Psoas muscle (tissue), 8 donors: ENCODE measurements around the gene GGACT. TPM values are rescaled to one million over a fixed set of nuclear protein-coding genes. Genes with fewer than 3 reads are reported as not detected.
A peak's percentile ranks its signal among the peaks of the same experiment; 100 is the strongest.

Experiments used
- ATAC-seq, 4 donors: fragments of 200-7000 bp; cut with Tn5 transposase; one replicate each; pipeline ENCODE4 v1.9.1; 2020; ENCODE audit warnings: moderate library complexity in 3 of 4, mild to moderate bottlenecking in 2 of 4
- DNase-seq, 2 donors: peaks; one replicate each; pipeline ENCODE4 v3.0.0-alpha.2; 2020
- H3K27ac ChIP-seq: fragments of 200-600 bp; one replicate; pipeline ENCODE4 v1.8.0; 2022
- H3K27me3 ChIP-seq, 3 donors: fragments of 200-600 bp in 1 of 3; one replicate each; pipeline versions ENCODE4 v1.6.1 to v1.8.0; 2013 to 2022; ENCODE audit warnings: low read length in 2 of 3, mild to moderate bottlenecking in 2 of 3, moderate library complexity in 1 of 3; ENCODE audit not compliant: insufficient read depth in 3 of 3
- H3K36me3 ChIP-seq, 2 donors: fragments of 200-600 bp in 1 of 2; one replicate each; pipeline versions ENCODE4 v1.6.1 to v1.8.0; 2013 to 2022; ENCODE audit warnings: low read depth in 1 of 2, mild to moderate bottlenecking in 1 of 2, moderate library complexity in 1 of 2; ENCODE audit not compliant: insufficient read depth in 1 of 2
- H3K4me1 ChIP-seq: fragments of 200-600 bp; one replicate; pipeline ENCODE4 v1.8.0; 2022
- H3K4me3 ChIP-seq: fragments of 200-600 bp; one replicate; pipeline ENCODE4 v1.8.0; 2022; ENCODE audit warnings: mild to moderate bottlenecking
- H3K9me3 ChIP-seq: fragments of 200-600 bp; one replicate; pipeline ENCODE4 v1.8.0; 2022
- CTCF ChIP-seq: fragments of 200-600 bp; IDR thresholded peaks from one replicate; pipeline ENCODE4 v1.8.0; 2022; ENCODE audit warnings: antibody characterized with exemption
- WGBS, 3 donors: extraction: QIAGEN DNeasy Blood & Tissue Kit; methylation state at CpG; one replicate each; pipeline versions ENCODE4 v1.1.6 to v1.1.7; 2013; 5-methylcytosine and 5-hydroxymethylcytosine counted together
- intact Hi-C, 2 donors: fragments of 100-400 bp; cut with DNase I; formaldehyde crosslinking; loops; one replicate each; pipeline versions ENCODE4 v1.11.0 to v1.14.2; 2022
- polyA plus RNA-seq, 3 donors: library from polyadenylated mRNA; stranded (reverse); fragments of 200-250 nt; gene quantifications; one replicate each; pipeline ENCODE4 v1.2.3, GENCODE V29; 2013
- total RNA-seq, 4 donors: library from RNA; stranded (reverse); fragmentation: NEBNext Ultra II Directional in 2 of 4; extraction: Animal tissue kit (Norgen Biotek cat#: 25700) in 2 of 4; gene quantifications; one replicate each; pipeline versions ENCODE4 v1.2.1 to v1.2.4, GENCODE V29; 2021 to 2023
- donor health status: healthy with polysubstance abuse.
- donor health status: DM: no; HTN: no; CAD: no; lungs with moderate emphysema.
- donor health status: Bipolar disorder and iron deficiency.
- donor health status: healthy.
- donor health status: DM: yes; HTN: yes; CAD: no.
- donor health status: DM: no; HTN: no; CAD: no.
- donor health status: DM: no; HTN: no; CAD: no.
- donor health status: DM: yes; HTN: yes; CAD: no.

GGACT gene
- total and polyA plus RNA-seq, 7 donors, result 0.44 to 4.4 (median 1.6) TPM

- 89 to 92% (median 91%) methylated on average over 13 of the region's 13 CpGs for WGBS, 3 donors
- Histone ChIP-seq H3K4me3 (no peak overlapping the region), H3K27ac (no peak overlapping the region), H3K9me3 (no peaks in the 10 kb centered on the region), H3K27me3 (no peaks in the 10 kb centered on the region), H3K36me3 (no peaks in the 10 kb centered on the region), H3K4me1 (no peaks in the 10 kb centered on the region)
- no peak for DNase-seq
- no peak for ATAC-seq
- TF ChIP-seq CTCF, result no peak
- intact Hi-C loops, result loop anchor here (5.0 to 10.0 kb wide), 3 partner anchors 605 to 1073 kb away; no protein-coding TSS in a partner anchor
Measured at GRCh38 chr13:100517728-100518127, 70.9 kb downstream of the GGACT start.

- ATAC-seq (no peak), DNase-seq (no peak)
- no peak for TF ChIP-seq CTCF
- intact Hi-C loops, result loop anchor here (5.0 to 10.0 kb wide), 3 partner anchors 605 to 1072 kb away; no protein-coding TSS in a partner anchor
- H3K36me3 ChIP-seq, result no peaks in the 10 kb centered on the region
- WGBS, 3 donors, result 86 to 91% (median 89%) methylated on average over 9 of the region's 9 CpGs
- H3K4me1 ChIP-seq, result no peaks in the 10 kb centered on the region
- H3K9me3 ChIP-seq, result no peaks in the 10 kb centered on the region
- no peaks in the 10 kb centered on the region for H3K27me3 ChIP-seq
- no peak overlapping the region for H3K4me3 ChIP-seq
- no peak overlapping the region for H3K27ac ChIP-seq
Measured at GRCh38 chr13:100517135-100517534, 71.5 kb downstream of the GGACT start.

- Histone ChIP-seq H3K36me3 (no peaks in the 10 kb centered on the region), H3K27me3 (no peaks in the 10 kb centered on the region), H3K4me3 (no peak overlapping the region), H3K9me3 (no peaks in the 10 kb centered on the region), H3K4me1 (no peaks in the 10 kb centered on the region), H3K27ac (no peak overlapping the region)
- ATAC-seq (no peak), DNase-seq (no peak)
- 77 to 83% (median 80%) methylated on average over 20 of the region's 20 CpGs for WGBS, 3 donors
- no peak for TF ChIP-seq CTCF
- intact Hi-C loops, result loop anchor here (2.0 to 10.0 kb wide), 4 partner anchors 603 to 1071 kb away; no protein-coding TSS in a partner anchor
Measured at GRCh38 chr13:100515410-100515800, 73.2 kb downstream of the GGACT start.

- no peaks in the 10 kb centered on the region for H3K9me3 ChIP-seq
- intact Hi-C loops, result loop anchor here (2.0 to 10.0 kb wide), 6 partner anchors 283 to 1070 kb away; no protein-coding TSS in a partner anchor
- H3K27ac ChIP-seq, result no peak overlapping the region
- H3K36me3 ChIP-seq, result no peaks in the 10 kb centered on the region
- no peak overlapping the region for H3K4me3 ChIP-seq
- peak; percentile 81 to 96 (median 90) for ATAC-seq
- WGBS, 3 donors, result 1 to 5% (median 2%) methylated on average over 5 of the region's 5 CpGs
- DNase-seq, result peak; percentile 78 to 86
- no peaks in the 10 kb centered on the region for H3K4me1 ChIP-seq
- TF ChIP-seq CTCF, result peak; percentile 91
- no peaks in the 10 kb centered on the region for H3K27me3 ChIP-seq
Measured at GRCh38 chr13:100514788-100515409, 73.7 kb downstream of the GGACT start.
